Fibroblast of skin of abdomen (primary cell): Measurements from ENCODE around the gene SHC4. TPM values are rescaled to one million over a fixed set of nuclear protein-coding genes. Genes with fewer than 3 reads are reported as not detected.

ENCODE experiments used
- DNase-seq: peaks from one replicate; pipeline ENCODE4 v3.0.0-alpha.2; 2013
- polyA plus RNA-seq, 2 experiments: library from polyadenylated mRNA; unstranded; fragments of 120-200 nt; gene quantifications; one replicate each; pipeline ENCODE4 v1.2.1, GENCODE V29; 2013; ENCODE audit not compliant: insufficient read length in 2 of 2

Gene SHC4
- polyA plus RNA-seq (2013, experiment 1 of 2; ENCODE audit: insufficient read length): 0.60 TPM
- 0.83 TPM for polyA plus RNA-seq (2013, experiment 2 of 2; ENCODE audit: insufficient read length)

GRCh38 chr15:48963524-48964113, at the start of gene SHC4:
Gene SHC4 (minus strand): TSS chr15:48963919. CDS start chr15:48963015, 904 bp downstream.
- DNase-seq: peak; percentile 89

GRCh38 chr15:48999314-48999713, 35.6 kb upstream of the SHC4 start:
- no peak for DNase-seq

- DNase-seq: peak; percentile 53
Observed at GRCh38 chr15:48996276-48996675, 32.6 kb upstream of the SHC4 start.

- peak; percentile 73 for DNase-seq
Observed at GRCh38 chr15:48993380-48993779, 29.7 kb upstream of the SHC4 start.

- DNase-seq: no peak
Observed at GRCh38 chr15:48992545-48992944, 28.8 kb upstream of the SHC4 start.

- DNase-seq: no peak
Observed at GRCh38 chr15:48992096-48992495, 28.4 kb upstream of the SHC4 start.

- peak; percentile 65 for DNase-seq
Observed at GRCh38 chr15:48989170-48989569, 25.5 kb upstream of the SHC4 start.

- no peak for DNase-seq
Observed at GRCh38 chr15:48987142-48987541, 23.4 kb upstream of the SHC4 start.

- DNase-seq: no peak
Observed at GRCh38 chr15:48986240-48986639, 22.5 kb upstream of the SHC4 start.

- DNase-seq: no peak
Observed at GRCh38 chr15:48985516-48985915, 21.8 kb upstream of the SHC4 start.

- no peak for DNase-seq
Observed at GRCh38 chr15:48984811-48985352, 21.2 kb upstream of the SHC4 start.

- DNase-seq: no peak
Observed at GRCh38 chr15:48984021-48984710, 20.4 kb upstream of the SHC4 start.

GRCh38 chr15:48983300-48983699, 19.6 kb upstream of the SHC4 start:
- DNase-seq: no peak

GRCh38 chr15:48981941-48982340, 18.2 kb upstream of the SHC4 start:
- no peak for DNase-seq

GRCh38 chr15:48978638-48979037, 14.9 kb upstream of the SHC4 start:
- DNase-seq: no peak

GRCh38 chr15:48976444-48977088, 12.8 kb upstream of the SHC4 start:
- DNase-seq: no peak

GRCh38 chr15:48975472-48976419, 12.0 kb upstream of the SHC4 start:
- DNase-seq: peak; percentile 84

- DNase-seq: no peak
Observed at GRCh38 chr15:48974882-48975281, 11.2 kb upstream of the SHC4 start.

GRCh38 chr15:48972750-48973503, 9.2 kb upstream of the SHC4 start:
- no peak for DNase-seq

- peak; percentile 78 for DNase-seq
Observed at GRCh38 chr15:48970926-48971325, 7.2 kb upstream of the SHC4 start.

- DNase-seq: no peak
Observed at GRCh38 chr15:48968066-48968465, 4.3 kb upstream of the SHC4 start.

GRCh38 chr15:48967336-48967735, 3.6 kb upstream of the SHC4 start:
- no peak for DNase-seq
